Activated CD8-positive, alpha-beta memory T cell treated with anti-CD3 and anti-CD28 coated beads for 24 hours (primary cell): ENCODE data around the gene MYL11.
"Not testable (repeated sequence)": the region's sequence is repeated elsewhere in the genome, so short reads cannot be mapped to it uniquely, and the experiment has no call there.

Experiments used
- DNase-seq: peaks from one replicate; pipeline ENCODE4 v3.0.0-alpha.2; 2020

MYL11 gene

GRCh38 chr16:30371248-30371816 is 3.3 kb upstream of the MYL11 start:
- DNase-seq, result no peak

GRCh38 chr16:30372038-30372712 is 2.4 kb upstream of the MYL11 start:
- DNase-seq, result no peak

- DNase-seq, result no peak
Measured at GRCh38 chr16:30372725-30373124, 1.9 kb upstream of the MYL11 start.

GRCh38 chr16:30375864-30376263 is 1.3 kb downstream of the MYL11 start:
- DNase-seq, result no peak

GRCh38 chr16:30376461-30376902 is 1.9 kb downstream of the MYL11 start:
- DNase-seq, result no peak

GRCh38 chr16:30377050-30377811 is 2.6 kb downstream of the MYL11 start:
- peak; percentile 91 for DNase-seq

- DNase-seq, result no peak
Measured at GRCh38 chr16:30377812-30378235, 3.2 kb downstream of the MYL11 start.

GRCh38 chr16:30378236-30379157 is 3.9 kb downstream of the MYL11 start:
- DNase-seq, result peak; percentile 100

GRCh38 chr16:30379158-30379783 is 4.7 kb downstream of the MYL11 start:
- DNase-seq, result no peak

- no peak for DNase-seq
Measured at GRCh38 chr16:30380072-30380802, 5.6 kb downstream of the MYL11 start.

- no peak for DNase-seq
Measured at GRCh38 chr16:30380803-30381208, 6.2 kb downstream of the MYL11 start.

- no peak for DNase-seq
Measured at GRCh38 chr16:30381291-30382041, 6.9 kb downstream of the MYL11 start.

- DNase-seq, result peak; percentile 89
Measured at GRCh38 chr16:30382111-30382881, 7.7 kb downstream of the MYL11 start, which contains the start of gene SEPTIN1. SEPTIN1 (minus strand) TSS chr16:30382561; CDS start chr16:30382542, 19 bp downstream.

- DNase-seq, result no peak
Measured at GRCh38 chr16:30383521-30383920, 8.9 kb downstream of the MYL11 start.

- DNase-seq, result no peak
Measured at GRCh38 chr16:30394592-30395154, 20.1 kb downstream of the MYL11 start.

GRCh38 chr16:30395155-30395991 is 20.8 kb downstream of the MYL11 start, which contains the start of gene ZNF48:
ZNF48 (plus strand) TSS chr16:30395420; CDS start chr16:30395795, 375 bp downstream.
- peak; percentile 88 for DNase-seq

- DNase-seq, result no peak
Measured at GRCh38 chr16:30395992-30396585, 21.5 kb downstream of the MYL11 start.

GRCh38 chr16:30396627-30397026 is 22.0 kb downstream of the MYL11 start:
- not testable (repeated sequence) for DNase-seq
